Smooth muscle cell of the pulmonary artery (primary cell): Measurements from ENCODE around the gene SOX6. TPM values are rescaled to one million over a fixed set of nuclear protein-coding genes. Genes with fewer than 3 reads are reported as not detected.

ENCODE experiments used
- total RNA-seq: library from RNA; depleted of rRNA; stranded (reverse); fragments of >200 nt; gene quantifications from 2 replicates; pipeline ENCODE4 v1.2.3, GENCODE V29; 2014

SOX6 gene
- total RNA-seq, result 0.43 and 2.5 TPM in 2 replicates

GRCh38 chr11:16356057-16356760 is at the start of gene SOX6:
Gene SOX6 (minus strand): TSS chr11:16356546. CDS start chr11:16341248, 15,298 bp downstream.

